Measurements from ENCODE around the gene ABHD16A. TPM values are rescaled to one million over a fixed set of nuclear protein-coding genes. Genes with fewer than 3 reads are reported as not detected.

Gene ABHD16A
- total and polyA plus RNA-seq, 2 of the 13 experiments (the other 11 are each of a cell fraction or from before 2014, with no cell fraction given), result 43.5 to 45.4 TPM

DNA sequence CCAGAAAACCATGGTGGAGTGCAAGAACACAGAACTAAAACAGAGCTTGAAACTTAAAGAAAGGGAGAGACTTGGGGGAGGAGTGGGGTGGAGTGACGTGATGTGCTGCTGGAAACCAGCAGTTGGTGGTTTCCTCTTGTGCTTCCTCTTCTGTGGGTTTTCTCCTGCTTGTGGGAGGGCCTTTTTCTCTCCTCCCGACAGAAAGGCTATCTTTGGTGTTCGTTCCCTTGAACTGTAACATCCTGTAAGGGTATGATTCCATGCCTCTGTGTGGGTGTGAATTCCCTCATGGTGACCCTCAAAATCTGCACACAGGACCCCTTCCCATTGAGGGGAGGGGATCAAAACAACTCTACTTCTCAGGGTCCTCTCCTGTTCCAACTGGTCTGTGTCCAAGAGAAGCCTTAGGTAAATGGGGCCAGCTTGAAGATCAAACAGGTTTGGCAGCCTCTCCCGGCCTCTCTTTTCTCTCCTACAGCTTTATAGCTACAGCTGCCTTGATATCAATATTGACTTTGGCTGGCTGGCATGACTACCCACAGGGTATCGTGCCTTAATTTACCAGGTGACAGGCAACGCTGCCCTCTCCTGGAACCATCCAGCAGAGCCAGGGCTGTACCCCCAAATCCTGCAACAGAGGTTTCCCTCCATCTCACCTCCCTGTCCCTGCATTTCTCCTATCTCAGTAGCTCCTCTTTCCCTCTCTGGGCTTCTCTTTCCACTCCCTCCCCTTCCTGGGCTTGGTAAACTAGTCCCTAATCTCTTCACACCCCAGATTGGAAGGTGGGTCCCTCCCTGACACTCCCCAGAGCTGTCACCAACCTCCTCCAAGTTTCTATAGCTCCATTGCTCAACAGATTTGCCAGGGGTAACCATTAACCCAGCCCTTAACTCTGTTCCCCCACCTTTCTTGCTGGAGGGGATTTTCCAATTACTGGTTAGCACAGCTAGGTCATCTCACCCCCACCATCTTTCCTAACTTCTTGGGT, 35.2 kb upstream of the ABHD16A start (continued):
- peak; percentile 58 for TF ChIP-seq ESRRA (CRISPR knock-in tag; IDR thresholded peaks at IDR 0.05; ENCODE audit: low read depth)
- TF ChIP-seq HHEX (CRISPR knock-in tag; IDR thresholded peaks at IDR 0.05), result peak; percentile 86
- 0 out of 2 replicates have a peak, but pooled peaks have one; percentile 11 for TF ChIP-seq MYPOP (CRISPR knock-in tag; IDR thresholded peaks at IDR 0.05)
- peak; percentile 55 for TF ChIP-seq ZNF317 (CRISPR knock-in tag; IDR thresholded peaks at IDR 0.05)
- peak; percentile 94 for TF ChIP-seq TBX3 (IDR thresholded peaks at IDR 0.05; ENCODE audit: borderline replicate concordance)
- no peak for TF ChIP-seq NFIC (IDR thresholded peaks at IDR 0.05; ENCODE audit: low read length)
- peak; percentile 70; the same call in 1 of the 2 replicates for TF ChIP-seq ZNF281 (CRISPR knock-in tag; IDR thresholded peaks at IDR 0.05; ENCODE audit: borderline replicate concordance)
- TF ChIP-seq, protein P1, sequence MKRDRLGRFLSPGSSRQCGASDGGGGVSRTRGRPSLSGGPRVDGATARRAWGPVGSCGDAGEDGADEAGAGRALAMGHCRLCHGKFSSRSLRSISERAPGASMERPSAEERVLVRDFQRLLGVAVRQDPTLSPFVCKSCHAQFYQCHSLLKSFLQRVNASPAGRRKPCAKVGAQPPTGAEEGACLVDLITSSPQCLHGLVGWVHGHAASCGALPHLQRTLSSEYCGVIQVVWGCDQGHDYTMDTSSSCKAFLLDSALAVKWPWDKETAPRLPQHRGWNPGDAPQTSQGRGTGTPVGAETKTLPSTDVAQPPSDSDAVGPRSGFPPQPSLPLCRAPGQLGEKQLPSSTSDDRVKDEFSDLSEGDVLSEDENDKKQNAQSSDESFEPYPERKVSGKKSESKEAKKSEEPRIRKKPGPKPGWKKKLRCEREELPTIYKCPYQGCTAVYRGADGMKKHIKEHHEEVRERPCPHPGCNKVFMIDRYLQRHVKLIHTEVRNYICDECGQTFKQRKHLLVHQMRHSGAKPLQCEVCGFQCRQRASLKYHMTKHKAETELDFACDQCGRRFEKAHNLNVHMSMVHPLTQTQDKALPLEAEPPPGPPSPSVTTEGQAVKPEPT (CRISPR knock-in tag; IDR thresholded peaks at IDR 0.05; ENCODE audit: low read depth), result no peak
- peak; percentile 77; the same call in 1 of the 2 replicates for TF ChIP-seq RFXAP (CRISPR knock-in tag; IDR thresholded peaks at IDR 0.05; ENCODE audit: borderline replicate concordance)
- 0 out of 2 replicates have a peak, but pooled peaks have one; percentile 31 for TF ChIP-seq BATF2 (CRISPR knock-in tag; IDR thresholded peaks at IDR 0.05)
- no peak for TF ChIP-seq ZFP41 (CRISPR knock-in tag; IDR thresholded peaks at IDR 0.05; ENCODE audit: borderline replicate concordance)
- peak; percentile 40; the same call in 1 of the 2 replicates for TF ChIP-seq ARNT2 (CRISPR knock-in tag; IDR thresholded peaks at IDR 0.05; ENCODE audit: low read depth)
- peak; percentile 86 for TF ChIP-seq MIXL1 (CRISPR knock-in tag; IDR thresholded peaks at IDR 0.05)
- TF ChIP-seq ZBTB49 (CRISPR knock-in tag; IDR thresholded peaks at IDR 0.05; ENCODE audit: borderline replicate concordance), result 0 out of 2 replicates have a peak, but pooled peaks have one; percentile 25
- peak; percentile 62; the same call in 1 of the 2 replicates for TF ChIP-seq ZSCAN29 (CRISPR knock-in tag; conservative IDR thresholded peaks at IDR 0.05)
- TF ChIP-seq, protein P2, sequence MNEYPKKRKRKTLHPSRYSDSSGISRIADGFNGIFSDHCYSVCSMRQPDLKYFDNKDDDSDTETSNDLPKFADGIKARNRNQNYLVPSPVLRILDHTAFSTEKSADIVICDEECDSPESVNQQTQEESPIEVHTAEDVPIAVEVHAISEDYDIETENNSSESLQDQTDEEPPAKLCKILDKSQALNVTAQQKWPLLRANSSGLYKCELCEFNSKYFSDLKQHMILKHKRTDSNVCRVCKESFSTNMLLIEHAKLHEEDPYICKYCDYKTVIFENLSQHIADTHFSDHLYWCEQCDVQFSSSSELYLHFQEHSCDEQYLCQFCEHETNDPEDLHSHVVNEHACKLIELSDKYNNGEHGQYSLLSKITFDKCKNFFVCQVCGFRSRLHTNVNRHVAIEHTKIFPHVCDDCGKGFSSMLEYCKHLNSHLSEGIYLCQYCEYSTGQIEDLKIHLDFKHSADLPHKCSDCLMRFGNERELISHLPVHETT (CRISPR knock-in tag; conservative IDR thresholded peaks at IDR 0.05), result peak; percentile 31; the same call in 1 of the 2 replicates
